G401 (cell line): Measurements from ENCODE around the gene IL1RAPL2. TPM values are rescaled to one million over a fixed set of nuclear protein-coding genes. Genes with fewer than 3 reads are reported as not detected.
"Not testable (repeated sequence)": the region's sequence is repeated elsewhere in the genome, so short reads cannot be mapped to it uniquely, and the experiment has no call there.

Source experiments
- DNase-seq: peaks from one replicate; pipeline ENCODE4 v3.0.0-alpha.2; 2015; ENCODE audit warnings: low spot score
- in situ Hi-C: cut with HindIII; loops from 2 replicates; pipeline ENCODE4 v1.10.0; 2016; ENCODE audit warnings: low sequenced_read_pairs, mixed read lengths
- total RNA-seq: library from RNA; depleted of rRNA; stranded (reverse); fragments of >200 nt; shearing (Covaris generic); gene quantifications from 2 replicates; pipeline ENCODE4 v1.2.3, GENCODE V29; 2014

IL1RAPL2 gene
- total RNA-seq, 1 experiment from 2014 or later, result not detected

GRCh38 chrX:104803219-104803618 is 237.2 kb downstream of the IL1RAPL2 start:
- in situ Hi-C loops, result no loop called here
- DNase-seq, result no peak

DNA sequence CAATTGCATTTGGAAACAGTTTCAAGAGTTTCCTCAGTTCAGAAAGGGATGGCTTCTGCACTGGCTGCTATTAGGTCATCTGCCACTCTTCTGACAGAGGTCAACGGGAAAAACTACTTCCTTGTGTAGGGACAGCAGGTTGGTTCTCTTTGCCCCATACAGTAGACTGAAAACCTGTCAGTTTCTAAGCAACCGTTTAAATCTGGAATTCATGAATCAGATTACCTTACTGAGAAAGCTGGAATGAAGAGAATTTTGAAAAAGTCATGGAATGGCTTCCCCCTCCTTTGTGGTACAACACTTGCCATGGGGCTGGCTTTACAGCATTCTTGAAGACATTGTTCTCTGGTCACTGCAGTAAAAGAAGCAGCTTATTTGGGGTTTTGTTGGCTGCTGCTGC is 240.3 kb downstream of the IL1RAPL2 start:
- DNase-seq, result no peak
- in situ Hi-C loops, result no loop called here

- in situ Hi-C loops, result no loop called here
- no peak for DNase-seq
Observed at GRCh38 chrX:104833401-104833800, 267.4 kb downstream of the IL1RAPL2 start.

GRCh38 chrX:104842646-104843045 is 276.6 kb downstream of the IL1RAPL2 start:
- in situ Hi-C loops, result no loop called here
- no peak for DNase-seq

- no peak for DNase-seq
- in situ Hi-C loops, result no loop called here
Observed at GRCh38 chrX:104852241-104852640, 286.2 kb downstream of the IL1RAPL2 start.

GRCh38 chrX:104854188-104854587 is 288.2 kb downstream of the IL1RAPL2 start:
- DNase-seq, result no peak
- in situ Hi-C loops, result no loop called here

DNA sequence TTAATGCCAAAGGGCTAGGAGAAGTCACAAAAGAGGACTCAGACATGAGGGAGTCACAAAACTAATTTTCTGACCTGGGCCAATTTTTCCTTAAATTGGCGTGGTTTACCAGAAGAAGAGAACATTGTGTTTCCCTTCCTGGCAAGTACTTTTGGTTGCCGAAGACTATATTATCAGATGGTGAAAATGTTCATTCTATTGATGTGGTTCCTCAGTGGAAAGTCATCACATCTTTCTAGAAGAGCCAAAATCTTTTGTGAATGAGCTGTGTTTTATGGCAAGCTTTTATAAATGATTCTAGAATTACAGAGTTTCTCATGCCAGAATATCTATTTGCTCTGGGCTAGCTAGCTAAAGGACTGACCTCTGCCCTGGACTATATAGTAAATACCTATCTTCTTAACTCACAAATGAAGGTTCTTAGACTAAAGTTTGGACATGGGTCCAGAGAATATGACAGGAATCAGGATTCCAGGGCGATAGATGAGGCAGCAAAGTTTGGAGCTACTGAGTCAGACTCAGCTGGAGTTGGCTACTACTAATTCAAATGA is 288.9 kb downstream of the IL1RAPL2 start:
- no peak for DNase-seq
- in situ Hi-C loops, result no loop called here

DNA sequence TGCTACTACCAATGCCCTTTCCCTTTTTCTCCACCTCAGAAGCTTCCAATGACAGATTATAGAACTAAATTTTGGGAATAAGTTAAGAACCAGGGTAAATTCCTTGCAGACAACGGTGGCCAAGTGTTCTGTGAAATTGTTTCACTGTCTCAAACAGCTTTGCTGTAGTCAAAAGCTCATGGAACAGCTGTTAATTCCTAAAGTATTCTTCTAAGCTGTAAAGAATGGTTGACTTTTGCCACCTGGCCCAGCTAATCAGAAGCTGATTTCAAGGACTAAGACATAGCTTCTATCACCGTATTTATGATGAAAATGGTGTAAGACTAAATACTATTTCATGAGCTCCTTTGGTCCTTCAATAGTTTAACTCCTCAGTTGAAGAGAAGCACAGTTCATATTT is 297.5 kb downstream of the IL1RAPL2 start:
- DNase-seq, result no peak
- in situ Hi-C loops, result no loop called here

GRCh38 chrX:104864296-104864695 is 298.3 kb downstream of the IL1RAPL2 start:
- DNase-seq, result no peak
- in situ Hi-C loops, result no loop called here

DNA sequence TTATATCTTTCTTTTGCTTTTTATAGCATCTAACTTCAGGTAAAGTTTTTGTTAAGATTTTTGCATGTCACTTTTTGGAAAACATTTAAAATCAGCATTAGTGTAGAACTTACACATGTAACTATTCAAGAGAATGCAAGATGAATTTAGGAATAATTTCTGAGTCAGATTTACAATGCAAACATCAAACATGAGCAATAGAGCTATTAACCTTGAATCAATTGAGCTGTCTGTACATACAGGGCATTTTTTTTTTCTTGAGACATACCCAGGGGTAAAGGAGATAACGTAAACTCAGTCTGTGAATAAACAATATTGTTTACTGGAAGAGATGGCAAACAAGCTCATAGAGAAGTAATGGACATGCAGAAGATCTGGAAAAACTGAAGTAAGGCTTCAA is 311.5 kb downstream of the IL1RAPL2 start:
- DNase-seq, result no peak
- in situ Hi-C loops, result no loop called here

GRCh38 chrX:104902070-104902469 is 336.1 kb downstream of the IL1RAPL2 start:
- DNase-seq, result no peak
- in situ Hi-C loops, result no loop called here

GRCh38 chrX:104909694-104910093 is 343.7 kb downstream of the IL1RAPL2 start:
- DNase-seq, in situ Hi-C loops: not testable (repeated sequence)

DNA sequence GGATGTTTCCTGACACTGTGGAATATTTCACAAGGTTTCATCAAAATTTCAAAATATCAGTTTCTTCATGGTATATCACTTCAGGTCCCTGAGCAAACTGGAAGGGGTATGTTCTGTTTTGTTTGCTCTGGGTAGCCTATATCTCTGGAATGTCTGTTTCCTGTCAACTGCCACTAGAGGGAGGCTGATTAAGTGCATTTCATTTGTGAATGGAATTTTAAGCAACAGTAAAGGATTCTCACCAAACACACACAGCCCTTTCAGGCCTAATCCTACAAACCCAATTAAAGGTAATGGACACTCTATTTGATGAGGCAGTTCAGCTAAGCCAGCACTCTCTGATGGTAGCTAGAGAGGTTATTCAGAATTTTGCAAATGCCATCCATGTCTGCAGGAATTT is 347.3 kb downstream of the IL1RAPL2 start:
- DNase-seq, result no peak

GRCh38 chrX:104914686-104915085 is 348.7 kb downstream of the IL1RAPL2 start:
- DNase-seq, in situ Hi-C loops: not testable (repeated sequence)

More for the DNA sequence above, 347.3 kb downstream of the IL1RAPL2 start:
- in situ Hi-C loops, result no loop called here

GRCh38 chrX:104918122-104918521 is 352.1 kb downstream of the IL1RAPL2 start:
- in situ Hi-C loops, result no loop called here
- no peak for DNase-seq

GRCh38 chrX:104921584-104922205 is 355.7 kb downstream of the IL1RAPL2 start:
- no peak for DNase-seq
- in situ Hi-C loops, result no loop called here

DNA sequence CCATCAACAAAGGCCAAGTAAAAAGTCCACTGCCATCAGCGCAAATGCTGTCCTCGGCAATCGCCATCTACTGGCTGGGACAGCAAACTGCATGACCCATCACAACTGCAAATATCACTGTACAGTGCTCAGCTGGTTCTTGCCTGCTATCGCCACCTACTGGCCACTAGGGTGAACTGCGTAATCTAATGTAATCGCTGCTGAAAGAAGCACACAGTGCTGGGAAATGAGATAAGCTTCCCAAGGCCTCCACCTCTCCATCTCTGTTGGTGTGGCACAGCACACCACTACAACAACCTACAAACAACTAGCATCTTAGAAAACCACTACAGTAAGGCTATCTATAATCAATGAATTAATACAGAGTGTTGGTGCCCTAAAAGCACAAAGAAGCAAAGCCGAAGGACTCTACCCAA is 356.2 kb downstream of the IL1RAPL2 start:
- peak; percentile 13 for DNase-seq
- in situ Hi-C loops, result no loop called here

DNA sequence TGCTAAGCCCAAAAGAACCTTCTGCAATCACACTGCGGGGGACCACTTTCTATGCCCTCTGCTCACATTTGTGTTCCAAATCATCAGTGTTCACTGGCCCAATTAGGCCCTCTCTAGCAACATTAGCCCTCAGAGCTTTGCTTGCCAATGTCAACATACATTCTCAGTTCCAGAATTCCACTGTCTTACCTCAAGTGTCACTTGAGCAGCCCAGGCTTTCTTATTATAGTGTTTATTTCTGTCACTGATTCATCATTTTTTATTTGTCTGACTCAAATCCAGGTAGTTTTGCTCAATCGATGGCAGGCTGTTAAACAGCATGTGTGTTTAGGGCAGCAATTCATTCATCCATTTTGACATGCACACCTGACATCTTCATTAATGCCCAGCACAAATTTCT is 363.3 kb downstream of the IL1RAPL2 start:
- no peak for DNase-seq
- in situ Hi-C loops, result no loop called here

GRCh38 chrX:104935581-104935980 is 369.6 kb downstream of the IL1RAPL2 start:
- in situ Hi-C loops, result no loop called here
- DNase-seq, result no peak

DNA sequence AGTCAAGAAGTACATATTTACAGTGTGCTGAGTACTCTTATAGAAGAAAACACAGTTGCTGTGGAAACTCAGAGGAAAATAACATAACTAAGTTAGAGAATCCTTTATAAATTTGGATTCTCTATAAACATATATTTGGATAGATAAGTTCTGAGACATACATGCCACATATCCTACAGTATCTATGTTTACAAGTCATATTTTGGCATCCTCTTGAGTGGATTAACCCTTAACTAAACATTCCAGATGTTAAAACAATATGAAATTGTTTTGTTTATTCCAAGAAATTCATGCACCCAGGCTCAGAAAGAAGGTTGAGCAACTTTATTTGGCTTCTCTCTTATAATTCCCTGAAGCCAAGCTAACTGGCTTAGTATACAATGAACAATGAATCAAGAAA is 387.3 kb downstream of the IL1RAPL2 start:
- in situ Hi-C loops, result no loop called here
- no peak for DNase-seq

DNA sequence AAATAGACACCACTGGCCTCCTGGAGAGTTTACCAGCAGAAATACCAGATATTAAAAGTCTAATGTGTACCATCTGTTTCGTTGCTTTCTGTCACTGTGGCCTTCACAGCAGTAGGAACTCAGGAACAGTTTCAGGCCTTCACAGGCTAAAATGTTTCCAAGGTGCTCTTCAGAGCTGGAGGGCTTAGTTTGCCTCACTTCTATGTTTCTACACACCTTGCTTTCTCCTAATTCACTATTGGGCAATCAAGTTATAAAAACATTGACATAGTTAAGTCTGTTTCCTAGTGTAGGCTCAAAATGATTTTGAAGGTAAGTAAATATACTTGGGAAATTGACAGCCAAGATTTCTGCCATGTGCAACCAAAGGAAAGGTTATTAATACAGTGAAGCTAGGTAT is 395.9 kb downstream of the IL1RAPL2 start:
- no peak for DNase-seq
- in situ Hi-C loops, result no loop called here
